Osteoblast (primary cell): ENCODE measurements around the gene HOXA1. TPM values are rescaled to one million over a fixed set of nuclear protein-coding genes. Genes with fewer than 3 reads are reported as not detected.

Experiments used
- DNase-seq: peaks from one replicate; pipeline ENCODE4 v3.0.0; 2011; ENCODE audit warnings: low spot score, mixed read lengths; ENCODE audit not compliant: insufficient read length; ENCODE audit errors: missing footprints
- H2AFZ ChIP-seq: 2 replicates; pipeline ENCODE4 v1.6.0; 2011; ENCODE audit warnings: mild to moderate bottlenecking, low read length
- H3K27ac ChIP-seq: 2 replicates; pipeline ENCODE4 v1.5.1; 2011; ENCODE audit warnings: mild to moderate bottlenecking, low read depth, low read length, moderate library complexity
- H3K27me3 ChIP-seq: 2 replicates; pipeline ENCODE4 v1.6.0; 2012; ENCODE audit warnings: mild to moderate bottlenecking, control low read depth, inconsistent platforms, low read length, moderate library complexity; ENCODE audit not compliant: insufficient read depth
- H3K36me3 ChIP-seq: 2 replicates; pipeline ENCODE4 v1.5.1; 2011; ENCODE audit warnings: mild to moderate bottlenecking, low read length, control low read depth, moderate library complexity; ENCODE audit not compliant: insufficient read depth
- H3K4me1 ChIP-seq: 2 replicates; pipeline ENCODE4 v1.5.1; 2011; ENCODE audit warnings: mild to moderate bottlenecking, low read length, control low read depth, moderate library complexity; ENCODE audit not compliant: insufficient read depth
- H3K4me2 ChIP-seq: 2 replicates; pipeline ENCODE4 v1.6.0; 2011; ENCODE audit warnings: mild to moderate bottlenecking, low read length; ENCODE audit not compliant: insufficient read depth
- H3K4me3 ChIP-seq: fragments of 200-600 bp; sonication (generic); 3 replicates; pipeline ENCODE4 v1.5.1; 2012; ENCODE audit warnings: mild to moderate bottlenecking, low read length, inconsistent platforms; ENCODE audit not compliant: insufficient read depth
- H3K79me2 ChIP-seq: 2 replicates; pipeline ENCODE4 v1.6.0; 2012; ENCODE audit warnings: mild to moderate bottlenecking, low read length, control low read depth, inconsistent platforms; ENCODE audit not compliant: insufficient read depth
- H3K9me3 ChIP-seq: 2 replicates; pipeline ENCODE4 v1.5.1; 2011; ENCODE audit warnings: low read depth, low read length, control low read depth
- H4K20me1 ChIP-seq: 2 replicates; pipeline ENCODE4 v1.6.0; 2012; ENCODE audit warnings: mild to moderate bottlenecking, low read length, control low read depth; ENCODE audit not compliant: insufficient read depth
- total RNA-seq: library from RNA; depleted of rRNA; stranded (reverse); fragments of >200 nt; gene quantifications from 2 replicates; pipeline ENCODE4 v1.2.3, GENCODE V29; 2012
- TF ChIP-seq, protein P1 (sequence below): IDR thresholded peaks from 2 replicates; pipeline ENCODE4 v1.5.1; 2011; ENCODE audit warnings: mild to moderate bottlenecking, low read depth, low read length, moderate library complexity; ENCODE audit errors: extremely low read depth

Gene HOXA1
- total RNA-seq, 1 donor: 0.72 TPM

DNA sequence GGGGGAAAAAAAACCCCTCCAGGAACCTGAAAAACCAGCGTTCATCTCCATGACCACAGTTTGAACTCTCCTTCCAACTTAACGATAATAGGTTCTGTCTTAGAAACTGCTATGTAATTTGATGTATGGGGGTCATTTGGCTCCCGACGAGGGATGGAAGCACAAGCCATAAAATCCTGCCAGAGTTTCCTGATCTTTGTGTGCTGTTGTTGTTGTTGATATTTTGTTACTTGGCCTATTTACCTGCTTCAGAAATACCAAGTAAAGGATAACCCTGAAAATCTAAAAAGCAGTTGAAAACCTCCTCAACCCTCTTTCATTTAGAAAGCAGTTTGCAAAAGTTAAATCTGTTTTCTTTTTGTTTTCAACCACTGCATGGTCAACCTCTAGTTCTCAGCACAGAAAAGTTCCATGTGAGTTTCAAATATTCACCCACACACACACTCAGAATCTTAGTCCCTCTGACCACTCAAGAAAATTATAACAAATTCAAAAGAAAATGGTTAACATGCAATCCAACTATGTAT, 16.0 kb upstream of the HOXA1 start:
- peaks cover 4% of the 10 kb centered on the region for H3K36me3 ChIP-seq
- peak overlapping the region; percentile 89 for H3K4me2 ChIP-seq
- H3K27ac ChIP-seq: peak overlapping the region; percentile 97
- no peaks in the 10 kb centered on the region for H3K9me3 ChIP-seq
- peak overlapping the region; percentile 60 for H3K4me3 ChIP-seq
- peaks cover 8% of the 10 kb centered on the region for H4K20me1 ChIP-seq
- no peak overlapping the region for H2AFZ ChIP-seq
- H3K27me3 ChIP-seq: no peaks in the 10 kb centered on the region
- TF ChIP-seq, protein P1, sequence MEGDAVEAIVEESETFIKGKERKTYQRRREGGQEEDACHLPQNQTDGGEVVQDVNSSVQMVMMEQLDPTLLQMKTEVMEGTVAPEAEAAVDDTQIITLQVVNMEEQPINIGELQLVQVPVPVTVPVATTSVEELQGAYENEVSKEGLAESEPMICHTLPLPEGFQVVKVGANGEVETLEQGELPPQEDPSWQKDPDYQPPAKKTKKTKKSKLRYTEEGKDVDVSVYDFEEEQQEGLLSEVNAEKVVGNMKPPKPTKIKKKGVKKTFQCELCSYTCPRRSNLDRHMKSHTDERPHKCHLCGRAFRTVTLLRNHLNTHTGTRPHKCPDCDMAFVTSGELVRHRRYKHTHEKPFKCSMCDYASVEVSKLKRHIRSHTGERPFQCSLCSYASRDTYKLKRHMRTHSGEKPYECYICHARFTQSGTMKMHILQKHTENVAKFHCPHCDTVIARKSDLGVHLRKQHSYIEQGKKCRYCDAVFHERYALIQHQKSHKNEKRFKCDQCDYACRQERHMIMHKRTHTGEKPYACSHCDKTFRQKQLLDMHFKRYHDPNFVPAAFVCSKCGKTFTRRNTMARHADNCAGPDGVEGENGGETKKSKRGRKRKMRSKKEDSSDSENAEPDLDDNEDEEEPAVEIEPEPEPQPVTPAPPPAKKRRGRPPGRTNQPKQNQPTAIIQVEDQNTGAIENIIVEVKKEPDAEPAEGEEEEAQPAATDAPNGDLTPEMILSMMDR: no peak
- DNase-seq: no peak
- H3K4me1 ChIP-seq: peaks cover 49% of the 10 kb centered on the region
- peaks cover 22% of the 10 kb centered on the region for H3K79me2 ChIP-seq

DNA sequence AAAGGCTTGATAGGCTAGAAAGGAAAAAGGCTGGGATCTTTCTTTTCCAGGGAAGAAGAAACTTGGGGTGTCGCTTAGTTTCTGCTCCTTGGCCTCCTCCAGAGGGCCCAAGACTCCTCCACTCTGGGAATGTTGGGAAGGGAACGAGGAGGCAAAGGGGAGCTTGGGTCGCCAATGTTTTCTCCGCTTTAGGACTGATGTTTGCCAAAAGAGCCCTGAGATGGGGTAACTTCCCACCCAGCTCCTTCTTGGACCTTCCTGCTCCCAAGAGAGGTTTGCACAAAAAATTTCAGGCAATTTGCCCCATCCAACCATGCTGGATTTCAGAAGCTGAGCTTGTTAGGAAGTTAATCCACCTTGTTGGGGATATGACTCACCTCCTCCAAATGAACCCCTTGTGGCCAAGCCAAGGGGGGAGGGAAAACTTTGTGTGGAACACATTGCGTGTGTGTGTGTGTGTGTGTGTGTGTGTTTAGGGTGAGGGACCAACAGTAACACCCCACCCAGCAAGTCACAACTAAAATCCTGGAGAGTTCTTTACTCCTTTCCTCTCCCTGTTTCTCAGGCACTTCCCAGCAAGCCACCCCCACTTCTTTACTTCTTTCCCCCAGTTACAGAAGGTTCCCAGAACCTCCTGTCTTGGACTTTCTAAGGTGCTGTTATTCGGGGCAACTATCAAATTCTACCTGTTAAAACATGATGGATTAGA, 15.4 kb upstream of the HOXA1 start:
- Histone ChIP-seq H4K20me1 (peaks cover 9% of the 10 kb centered on the region), H3K27ac (peak overlapping the region; percentile 97), H3K4me2 (peak overlapping the region; percentile 89), H2AFZ (peak overlapping the region; percentile 70), H3K4me3 (peak overlapping the region; percentile 60), H3K79me2 (peaks cover 24% of the 10 kb centered on the region), H3K27me3 (no peaks in the 10 kb centered on the region), H3K9me3 (no peaks in the 10 kb centered on the region), H3K4me1 (peaks cover 49% of the 10 kb centered on the region), H3K36me3 (peaks cover 2% of the 10 kb centered on the region)
- DNase-seq: peak; percentile 97
- TF ChIP-seq, protein P1: no peak

DNA sequence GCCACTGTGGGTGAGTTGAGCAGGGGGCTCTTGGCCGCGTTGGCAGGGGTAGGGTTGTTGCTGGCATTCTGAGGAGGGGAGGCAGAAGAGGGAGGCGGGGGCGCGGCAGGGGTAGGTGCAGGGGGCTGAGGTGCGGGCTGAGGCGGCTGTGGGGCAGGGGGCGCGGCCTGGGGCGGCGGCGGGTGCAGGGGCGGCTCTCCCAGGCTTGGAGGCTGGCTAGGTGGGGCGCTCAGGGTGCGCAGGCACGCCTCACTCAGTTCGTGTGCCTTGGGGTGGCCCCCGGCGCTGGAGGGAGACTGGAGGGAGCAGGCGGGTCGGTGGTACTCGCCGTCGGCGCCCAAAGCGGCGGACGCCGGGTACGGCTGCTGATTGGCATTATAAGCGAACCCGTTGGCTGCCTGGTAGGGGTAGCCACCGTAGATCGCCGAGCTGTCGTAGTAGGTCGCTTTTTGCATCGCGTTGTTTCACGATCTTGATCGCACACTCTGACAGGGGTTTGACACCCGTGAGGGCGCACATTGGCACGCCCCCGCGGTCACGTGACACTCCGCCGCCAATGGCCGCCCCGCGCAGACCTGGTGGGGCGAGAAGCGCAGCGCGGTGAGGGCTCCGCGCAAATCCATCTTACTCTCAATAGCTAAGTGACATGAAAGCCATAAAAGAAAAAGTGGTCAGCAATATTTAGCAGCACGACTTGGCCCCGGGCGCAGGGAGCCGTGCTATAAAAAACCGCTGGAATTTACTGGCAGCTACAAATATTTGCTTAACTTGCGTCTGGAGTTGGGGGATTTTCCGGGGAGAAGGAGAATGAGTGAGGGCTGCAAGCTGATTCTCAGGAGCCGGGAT, 14.6 kb upstream of the HOXA1 start:
- Histone ChIP-seq H3K27me3 (no peaks in the 10 kb centered on the region), H4K20me1 (peaks cover 9% of the 10 kb centered on the region), H3K79me2 (peaks cover 19% of the 10 kb centered on the region), H2AFZ (peak overlapping the region; percentile 70), H3K36me3 (no peaks in the 10 kb centered on the region), H3K4me2 (peak overlapping the region; percentile 89), H3K9me3 (no peaks in the 10 kb centered on the region), H3K27ac (peak overlapping the region; percentile 97), H3K4me3 (peak overlapping the region; percentile 60), H3K4me1 (peaks cover 45% of the 10 kb centered on the region)
- DNase-seq: peak; percentile 97
- TF ChIP-seq, protein P1: no peak
